ENCODE results near the gene ATN1. TPM values are rescaled to one million over a fixed set of nuclear protein-coding genes. Genes with fewer than 3 reads are reported as not detected.

Gene ATN1
- total RNA-seq, 1 experiment from 2014 or later: 82.3 TPM

GRCh38 chr12:6943722-6944380 lies 16.1 kb downstream of the ATN1 start, which contains the start of the genes C12orf57 and RNU7-1:
TSS of gene C12orf57 (plus strand) at chr12:6944022. CDS start at chr12:6944122, 100 bp downstream.
TSS of gene RNU7-1 (plus strand) at chr12:6943816.
- Histone ChIP-seq H3K27me3 (ENCODE audit: control insufficient read depth, insufficient read depth, low read length) (no peaks in the 10 kb centered on the region), H3K9me3 (ENCODE audit: control insufficient read depth, insufficient read depth, low read depth, low read length) (no peaks in the 10 kb centered on the region), H3K4me3 (ENCODE audit: low read depth in 2 of 2, low read length in 2 of 2) (peak within 1 kb of the TSS; percentile 64 to 72), H3K36me3 (ENCODE audit: control insufficient read depth, insufficient read depth, low read length) (no peaks in the 10 kb centered on the region; the same call in 1 of the 2 replicates), H3K4me1 (ENCODE audit: control insufficient read depth, insufficient read depth, low read length) (peaks cover 41% of the 10 kb centered on the region), H3K27ac (ENCODE audit: low read length) (peak within 1 kb of the TSS; percentile 95)
- in situ Hi-C loops (cut with HindIII; ENCODE audit: low pct_unique_long_range_greater_than_20kb, low sequenced_read_pairs) (no loop called here), intact Hi-C loops (cut with micrococcal nuclease; ENCODE audit: unreplicated experiment) (loop anchor here (10.0 kb wide), 1 partner anchor 171 kb away; no protein-coding TSS in a partner anchor)
- ChIA-PET POLR2A (interaction anchor here (0.6 to 1.7 kb wide), 4 partner anchors 10 to 169 kb away, joined by 4 to 9 read pairs (median 8); no protein-coding TSS in a partner anchor), CTCF (interaction anchor here (0.6 to 0.7 kb wide), 2 partner anchors 18 to 53 kb away, joined by 3 to 6 read pairs; no protein-coding TSS in a partner anchor)
- ATAC-seq (peak; percentile 78), DNase-seq (ENCODE audit: low read depth, low spot score) (peak; percentile 88)
- BruUV-seq (replicated peaks): TSS peak; percentile 96
- TF ChIP-seq SIN3A (IDR thresholded peaks at IDR 0.05; ENCODE audit: borderline replicate concordance, insufficient read depth, low read depth, low read length) (peak; percentile 96), REST (IDR thresholded peaks at IDR 0.05; ENCODE audit: insufficient read depth in 1 of 2, low read depth in 2 of 2, low read length in 1 of 2) (no peak), POLR2AphosphoS5 (IDR thresholded peaks at IDR 0.05; ENCODE audit: low read depth, low read length) (peak; percentile 100)

GRCh38 chr12:6944381-6945186 lies 16.8 kb downstream of the ATN1 start:
- ATAC-seq: peak; percentile 55
- peak; percentile 75 for DNase-seq (ENCODE audit: low read depth, low spot score)
- TF ChIP-seq REST (IDR thresholded peaks at IDR 0.05; ENCODE audit: insufficient read depth in 1 of 2, low read depth in 2 of 2, low read length in 1 of 2): no peak
- peak; percentile 87 for TF ChIP-seq CTCF (IDR thresholded peaks at IDR 0.05)
- BruUV-seq (replicated peaks): no TSS peak
- Histone ChIP-seq H3K4me3 (ENCODE audit: low read depth in 2 of 2, low read length in 2 of 2) (peak overlapping the region; percentile 64 to 72), H3K9me3 (ENCODE audit: control insufficient read depth, insufficient read depth, low read depth, low read length) (no peaks in the 10 kb centered on the region), H3K27ac (ENCODE audit: low read length) (peak overlapping the region; percentile 95), H3K4me1 (ENCODE audit: control insufficient read depth, insufficient read depth, low read length) (peaks cover 41% of the 10 kb centered on the region), H3K36me3 (ENCODE audit: control insufficient read depth, insufficient read depth, low read length) (no peaks in the 10 kb centered on the region; the same call in 1 of the 2 replicates), H3K27me3 (ENCODE audit: control insufficient read depth, insufficient read depth, low read length) (no peaks in the 10 kb centered on the region)
- CTCF ChIA-PET: interaction anchor here (0.6 to 0.7 kb wide), 3 partner anchors 16 to 54 kb away, joined by 3 to 6 read pairs (median 4); no protein-coding TSS in a partner anchor
- in situ Hi-C loops (cut with HindIII; ENCODE audit: low pct_unique_long_range_greater_than_20kb, low sequenced_read_pairs): no loop called here
- intact Hi-C loops (cut with micrococcal nuclease; ENCODE audit: unreplicated experiment): loop anchor here (10.0 kb wide), 1 partner anchor 170 kb away; no protein-coding TSS in a partner anchor
- POLR2A ChIA-PET: interaction anchor here (0.6 to 1.7 kb wide), 4 partner anchors 10 to 168 kb away, joined by 4 to 9 read pairs (median 8); no protein-coding TSS in a partner anchor

All from Panc1 (cell line).